ENCODE data around the gene UQCC3. TPM values are rescaled to one million over a fixed set of nuclear protein-coding genes. Genes with fewer than 3 reads are reported as not detected.
A peak's percentile ranks its signal among the peaks of the same experiment; 100 is the strongest.
"Not testable (repeated sequence)": the region's sequence is repeated elsewhere in the genome, so short reads cannot be mapped to it uniquely, and the experiment has no call there.

The UQCC3 gene
- total RNA-seq, 1 donor from 2014 or later = 6.9 TPM

- Histone ChIP-seq H3K27me3 (ENCODE audit: low read depth) (no peaks in the 10 kb centered on the region), H3K4me1 (peaks cover 24% of the 10 kb centered on the region), H3K4me3 (no peak overlapping the region), H3K27ac (replicated peaks) (peak overlapping the region; percentile 31), H3K9me3 (replicated peaks) (no peaks in the 10 kb centered on the region), H3K36me3 (peaks cover 30% of the 10 kb centered on the region)
- intact Hi-C loops (cut with micrococcal nuclease) = loop anchor here (10.0 kb wide), 1 partner anchor 310 kb away; no protein-coding TSS in a partner anchor
- peak; percentile 86 for TF ChIP-seq CTCF (IDR thresholded peaks at IDR 0.05; ENCODE audit: borderline replicate concordance)
- peak; percentile 70 for DNase-seq
These were observed 23.1 kb downstream of the UQCC3 start for GRCh38 chr11:62694455-62695167.

GRCh38 chr11:62702246-62702645, 30.8 kb downstream of the UQCC3 start:
- Histone ChIP-seq H3K27me3 (ENCODE audit: low read depth) (no peaks in the 10 kb centered on the region), H3K4me1 (peaks cover 21% of the 10 kb centered on the region), H3K4me3 (no peak overlapping the region), H3K36me3 (peaks cover 17% of the 10 kb centered on the region), H3K9me3 (replicated peaks) (no peaks in the 10 kb centered on the region), H3K27ac (replicated peaks) (no peak overlapping the region)
- no peak for DNase-seq
- intact Hi-C loops (cut with micrococcal nuclease) = no loop called here
- TF ChIP-seq CTCF (IDR thresholded peaks at IDR 0.05; ENCODE audit: borderline replicate concordance) = no peak

GRCh38 chr11:62703921-62704320, 32.4 kb downstream of the UQCC3 start:
- Histone ChIP-seq H3K4me1 (peaks cover 37% of the 10 kb centered on the region), H3K36me3 (peaks cover 17% of the 10 kb centered on the region)
- H3K9me3 ChIP-seq (replicated peaks); H3K27me3 ChIP-seq (ENCODE audit: low read depth); H3K27ac ChIP-seq (replicated peaks); H3K4me3 ChIP-seq; intact Hi-C loops (cut with micrococcal nuclease); DNase-seq: not testable (repeated sequence)

- H3K27me3 ChIP-seq (ENCODE audit: low read depth) = no peaks in the 10 kb centered on the region
- intact Hi-C loops (cut with micrococcal nuclease) = no loop called here
These were observed 33.9 kb downstream of the UQCC3 start for GRCh38 chr11:62705413-62705812.

DNA sequence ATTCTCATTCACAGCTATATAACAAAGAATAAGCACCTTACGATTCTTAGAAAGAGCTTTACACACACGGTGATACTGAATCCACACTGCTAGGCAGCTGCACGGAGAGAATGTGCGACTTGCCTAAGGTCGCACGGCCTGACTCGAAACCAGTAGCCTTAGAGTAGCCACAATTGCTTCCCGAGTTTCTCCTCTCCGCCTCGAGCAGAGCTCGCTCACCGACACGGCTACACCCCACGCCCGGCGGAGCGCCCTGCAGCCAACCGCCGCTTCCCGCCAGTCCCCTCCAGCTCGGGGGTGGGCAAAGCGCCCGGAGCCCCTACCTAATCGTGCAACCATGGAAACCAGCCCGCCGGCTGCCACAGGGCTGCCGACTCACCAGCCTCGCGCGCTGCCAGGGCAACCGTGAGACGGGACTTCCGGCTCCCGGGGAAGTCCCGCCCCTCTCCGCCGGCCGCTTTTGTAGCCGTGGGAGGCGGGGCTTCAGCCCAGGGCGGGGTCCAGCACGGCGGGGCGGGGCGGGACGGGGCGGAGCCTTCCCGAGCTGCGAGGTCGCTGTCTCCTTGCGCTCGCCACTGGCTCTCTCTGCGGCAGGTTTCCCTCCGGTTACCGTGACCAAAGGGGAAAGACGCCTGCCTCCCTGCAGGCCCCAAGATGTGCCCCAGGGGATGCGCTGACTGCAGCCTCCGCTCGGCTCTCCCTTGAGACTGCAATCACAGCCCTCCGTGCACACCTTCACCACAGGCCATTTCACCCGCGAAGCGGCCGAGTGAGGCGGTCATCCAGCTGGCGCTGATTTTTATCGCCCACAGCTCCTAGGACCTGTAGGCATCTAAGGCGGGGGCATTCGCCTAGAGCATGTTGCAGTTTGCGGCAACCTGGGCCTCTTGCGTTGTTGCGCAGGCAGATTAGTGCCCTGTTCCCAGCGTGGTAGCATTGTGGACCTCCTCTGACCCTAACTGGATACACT, 34.7 kb downstream of the UQCC3 start:
- peaks cover 53% of the 10 kb centered on the region for H3K4me1 ChIP-seq

More at GRCh38 chr11:62705413-62705812, 33.9 kb downstream of the UQCC3 start:
- TF ChIP-seq CTCF (IDR thresholded peaks at IDR 0.05; ENCODE audit: borderline replicate concordance) = no peak
- Histone ChIP-seq H3K4me1 (peaks cover 49% of the 10 kb centered on the region), H3K27ac (replicated peaks) (peak overlapping the region; percentile 94), H3K9me3 (replicated peaks) (no peaks in the 10 kb centered on the region), H3K4me3 (peak overlapping the region; percentile 76), H3K36me3 (peaks cover 18% of the 10 kb centered on the region)
- DNase-seq = no peak

More for the DNA sequence above, 34.7 kb downstream of the UQCC3 start:
- intact Hi-C loops (cut with micrococcal nuclease) = no loop called here
- H3K9me3 ChIP-seq (replicated peaks) = no peaks in the 10 kb centered on the region
- no peaks in the 10 kb centered on the region for H3K27me3 ChIP-seq (ENCODE audit: low read depth)
- peaks cover 20% of the 10 kb centered on the region for H3K36me3 ChIP-seq
- peak; percentile 94 for DNase-seq
- H3K27ac ChIP-seq (replicated peaks) = peak overlapping the region; percentile 94
- H3K4me3 ChIP-seq = peak overlapping the region; percentile 76
- TF ChIP-seq CTCF (IDR thresholded peaks at IDR 0.05; ENCODE audit: borderline replicate concordance) = no peak
